Erythroblast (primary cell): ENCODE data around the gene CGAS.

ENCODE experiments used
- GATA1 ChIP-seq: IDR thresholded peaks from 2 replicates; pipeline ENCODE4 v1.6.1; 2011; ENCODE audit warnings: low read depth, mild to moderate bottlenecking, control low read depth, low read length, moderate library complexity
- POLR2A ChIP-seq: IDR thresholded peaks from 2 replicates; pipeline ENCODE4 v1.6.1; 2011; ENCODE audit warnings: mild to moderate bottlenecking, low read length

- no peak for TF ChIP-seq POLR2A
- no peak for TF ChIP-seq GATA1
These were observed 57.3 kb downstream of the CGAS start, which contains the start of gene DDX43 for GRCh38 chr6:73394577-73395354.
